HL-60 (cell line): ENCODE measurements around the gene PEX26.

Experiments used
- DNase-seq, 2 experiments: peaks; one replicate each; pipeline ENCODE4 v3.0.0-alpha.2; 2010 to 2020; ENCODE audit warnings: low read depth in 1 of 2, low spot score in 1 of 2
- H3K27ac ChIP-seq: fragments of 250-450 bp; sonication (Bioruptor Pico); replicated peaks from 2 replicates; pipeline ENCODE4 v1.5.1; 2020; ENCODE audit warnings: mild to moderate bottlenecking, moderate library complexity
- H3K27me3 ChIP-seq: fragments of 250-450 bp; sonication (Bioruptor Pico); 2 replicates; pipeline ENCODE4 v1.5.1; 2021; ENCODE audit warnings: mild to moderate bottlenecking, moderate library complexity; ENCODE audit not compliant: insufficient read depth, poor library complexity, severe bottlenecking
- H3K4me3 ChIP-seq: replicated peaks from 2 replicates; pipeline ENCODE4 v1.5.1; 2011; ENCODE audit warnings: mild to moderate bottlenecking, control low read depth, low read length; ENCODE audit not compliant: insufficient read depth
- CTCF ChIP-seq: IDR thresholded peaks from one replicate; pipeline ENCODE4 v1.5.1; 2011; ENCODE audit warnings: low read length, control low read depth, inconsistent platforms; ENCODE audit not compliant: insufficient read depth
- GABPA ChIP-seq: IDR thresholded peaks from 2 replicates; pipeline ENCODE4 v1.6.1; 2012; ENCODE audit warnings: low read depth
- POLR2AphosphoS5 ChIP-seq: IDR thresholded peaks from 2 replicates; pipeline ENCODE4 v1.6.1; 2012; ENCODE audit warnings: low read depth
- SPI1 ChIP-seq: IDR thresholded peaks from 2 replicates; pipeline ENCODE4 v1.6.1; 2012; ENCODE audit warnings: low read depth, mild to moderate bottlenecking, borderline replicate concordance
- long read RNA-seq: library from polyadenylated mRNA; unstranded; transcript quantifications from one replicate; pipeline ENCODE4 v2.0.0, GENCODE V29; 2020
- TF ChIP-seq, protein P1 (sequence below): IDR thresholded peaks from 2 replicates; pipeline ENCODE4 v1.6.1; 2012; ENCODE audit warnings: low read depth; ENCODE audit not compliant: insufficient replicate concordance

PEX26 gene
- long read RNA-seq, full-length matches to known transcripts: 7 of 35 reads
- long read RNA-seq, partial matches to known transcripts: 5 of 35 reads
- long read RNA-seq, other reads (novel, unspliced or antisense): 23 of 35 reads

- peak; percentile 76; the same call in 1 of the 2 replicates for TF ChIP-seq SPI1
- peak; percentile 88 for TF ChIP-seq GABPA
- TF ChIP-seq CTCF: no peak
- no peaks in the 10 kb centered on the region for H3K27me3 ChIP-seq
- H3K4me3 ChIP-seq: peak within 1 kb of the TSS; percentile 81
- peak; percentile 90 to 98 for DNase-seq
- peak within 1 kb of the TSS; percentile 88 for H3K27ac ChIP-seq
These were observed at the start of gene PEX26 for GRCh38 chr22:18077639-18078328. TSS of gene PEX26 (plus strand) at chr22:18077990. CDS start at chr22:18078377, 387 bp downstream.

DNA sequence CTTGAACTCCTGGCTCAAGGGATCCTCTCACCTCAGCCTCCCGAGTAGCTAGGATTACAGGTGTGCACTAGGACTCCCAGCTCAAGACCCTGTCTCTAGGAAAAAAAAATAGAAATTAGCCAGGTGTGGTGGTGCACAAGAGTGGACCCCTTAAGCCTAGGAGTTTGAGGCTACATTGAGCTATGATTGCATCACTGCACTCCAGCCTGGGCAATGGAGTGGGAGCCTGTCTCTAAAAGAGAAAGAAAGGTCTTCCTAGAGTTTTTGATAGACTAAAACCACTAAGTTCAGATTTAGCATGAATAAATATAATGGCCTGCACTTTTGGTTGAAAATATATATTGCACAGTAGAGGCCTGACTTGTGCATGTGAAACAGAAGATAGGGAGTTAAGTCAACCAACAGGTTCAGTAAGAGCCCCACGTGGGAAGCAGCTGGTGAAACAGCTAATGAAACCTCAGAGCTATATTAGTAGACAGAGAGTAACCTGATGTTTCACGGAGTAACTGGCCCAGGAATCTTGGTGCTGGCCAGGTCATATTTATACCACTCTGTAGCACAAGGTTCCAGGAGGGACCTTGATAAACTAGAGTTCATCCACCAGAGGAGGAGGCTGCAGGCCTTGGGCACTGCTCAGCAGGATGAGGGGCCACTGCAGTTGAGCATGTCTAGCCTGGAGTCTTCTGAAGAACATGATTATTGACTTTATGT lies 48.8 kb upstream of the PEX26 start:
- TF ChIP-seq GABPA: no peak
- no peak for TF ChIP-seq POLR2AphosphoS5
- TF ChIP-seq, protein P1, sequence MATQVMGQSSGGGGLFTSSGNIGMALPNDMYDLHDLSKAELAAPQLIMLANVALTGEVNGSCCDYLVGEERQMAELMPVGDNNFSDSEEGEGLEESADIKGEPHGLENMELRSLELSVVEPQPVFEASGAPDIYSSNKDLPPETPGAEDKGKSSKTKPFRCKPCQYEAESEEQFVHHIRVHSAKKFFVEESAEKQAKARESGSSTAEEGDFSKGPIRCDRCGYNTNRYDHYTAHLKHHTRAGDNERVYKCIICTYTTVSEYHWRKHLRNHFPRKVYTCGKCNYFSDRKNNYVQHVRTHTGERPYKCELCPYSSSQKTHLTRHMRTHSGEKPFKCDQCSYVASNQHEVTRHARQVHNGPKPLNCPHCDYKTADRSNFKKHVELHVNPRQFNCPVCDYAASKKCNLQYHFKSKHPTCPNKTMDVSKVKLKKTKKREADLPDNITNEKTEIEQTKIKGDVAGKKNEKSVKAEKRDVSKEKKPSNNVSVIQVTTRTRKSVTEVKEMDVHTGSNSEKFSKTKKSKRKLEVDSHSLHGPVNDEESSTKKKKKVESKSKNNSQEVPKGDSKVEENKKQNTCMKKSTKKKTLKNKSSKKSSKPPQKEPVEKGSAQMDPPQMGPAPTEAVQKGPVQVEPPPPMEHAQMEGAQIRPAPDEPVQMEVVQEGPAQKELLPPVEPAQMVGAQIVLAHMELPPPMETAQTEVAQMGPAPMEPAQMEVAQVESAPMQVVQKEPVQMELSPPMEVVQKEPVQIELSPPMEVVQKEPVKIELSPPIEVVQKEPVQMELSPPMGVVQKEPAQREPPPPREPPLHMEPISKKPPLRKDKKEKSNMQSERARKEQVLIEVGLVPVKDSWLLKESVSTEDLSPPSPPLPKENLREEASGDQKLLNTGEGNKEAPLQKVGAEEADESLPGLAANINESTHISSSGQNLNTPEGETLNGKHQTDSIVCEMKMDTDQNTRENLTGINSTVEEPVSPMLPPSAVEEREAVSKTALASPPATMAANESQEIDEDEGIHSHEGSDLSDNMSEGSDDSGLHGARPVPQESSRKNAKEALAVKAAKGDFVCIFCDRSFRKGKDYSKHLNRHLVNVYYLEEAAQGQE: no peak
- TF ChIP-seq CTCF: no peak
- TF ChIP-seq SPI1: no peak
- DNase-seq: no peak
- H3K27me3 ChIP-seq: peaks cover 16% of the 10 kb centered on the region
- H3K27ac ChIP-seq: no peak overlapping the region
- no peak overlapping the region for H3K4me3 ChIP-seq

DNA sequence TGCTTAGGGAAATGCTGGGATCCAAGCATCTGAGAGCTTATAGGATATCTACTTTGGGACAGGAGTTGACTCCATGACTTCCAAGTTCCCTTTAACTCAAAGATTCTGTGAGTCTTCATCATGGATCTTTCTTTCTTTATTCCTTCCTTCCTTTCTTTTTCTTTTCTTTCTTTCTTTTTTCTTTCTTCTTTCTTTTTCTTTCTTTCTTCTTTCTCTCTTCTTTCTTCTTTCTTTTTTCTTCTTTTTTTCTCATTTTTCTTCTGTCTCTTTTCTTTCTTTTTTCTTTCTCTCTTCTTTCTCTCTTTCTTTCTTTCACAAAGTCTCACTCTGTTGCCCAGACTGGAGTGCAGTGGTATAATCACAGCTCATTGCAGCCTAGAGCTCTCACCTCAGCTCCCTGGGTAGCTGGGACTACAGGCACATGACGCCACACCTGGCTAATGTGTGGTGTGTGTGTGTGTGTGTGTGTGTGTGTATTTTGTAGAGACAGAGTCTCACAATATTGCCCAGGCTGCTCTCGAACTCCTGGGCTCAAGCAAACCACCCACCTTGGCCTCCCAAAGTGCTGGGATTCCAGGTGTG lies 48.0 kb upstream of the PEX26 start:
- H3K4me3 ChIP-seq: no peak overlapping the region
- no peak overlapping the region for H3K27ac ChIP-seq
- no peak for DNase-seq
- H3K27me3 ChIP-seq: peaks cover 14% of the 10 kb centered on the region
- TF ChIP-seq CTCF: no peak
- no peak for TF ChIP-seq POLR2AphosphoS5
- no peak for TF ChIP-seq GABPA
- no peak for TF ChIP-seq SPI1
- TF ChIP-seq, protein P1: no peak
